Suprapubic skin (tissue), 4 donors: ENCODE results near the gene CACUL1. TPM values are rescaled to one million over a fixed set of nuclear protein-coding genes. Genes with fewer than 3 reads are reported as not detected.

Experiments used
- DNase-seq, 2 donors: peaks; one replicate each; pipeline ENCODE4 v3.0.0-alpha.2; 2019; ENCODE audit warnings: low spot score in 2 of 2
- H3K27ac ChIP-seq: fragments of 200-600 bp; sonication (generic); one replicate; pipeline ENCODE4 v1.5.1; 2019
- H3K27me3 ChIP-seq: fragments of 200-600 bp; sonication (generic); one replicate; pipeline ENCODE4 v1.5.1; 2019
- H3K36me3 ChIP-seq: fragments of 200-600 bp; sonication (generic); one replicate; pipeline ENCODE4 v1.5.1; 2019
- H3K4me1 ChIP-seq: fragments of 200-600 bp; sonication (generic); one replicate; pipeline ENCODE4 v1.5.1; 2019
- H3K4me3 ChIP-seq: fragments of 200-600 bp; sonication (generic); one replicate; pipeline ENCODE4 v1.5.1; 2019; ENCODE audit warnings: mild to moderate bottlenecking
- H3K9me3 ChIP-seq: fragments of 200-600 bp; sonication (generic); one replicate; pipeline ENCODE4 v1.5.1; 2019
- EP300 ChIP-seq: sonication (generic); formaldehyde crosslinking; IDR thresholded peaks from one replicate; pipeline ENCODE4 v1.6.1; 2017; ENCODE audit warnings: antibody characterized with exemption
- POLR2A ChIP-seq, 2 donors: fragments of 450-650 bp; IDR thresholded peaks; one replicate each; pipeline ENCODE4 v1.6.1; 2017; ENCODE audit warnings: antibody characterized with exemption in 2 of 2, mild to moderate bottlenecking in 2 of 2, moderate library complexity in 2 of 2
- POLR2AphosphoS5 ChIP-seq, 3 donors: sonication (generic); formaldehyde crosslinking; IDR thresholded peaks; one replicate each; pipeline ENCODE4 v1.6.1; 2017; ENCODE audit warnings: antibody characterized with exemption in 3 of 3
- WGBS: methylation state at CpG from one replicate; pipeline ENCODE4 v1.1.5; 2018; 5-methylcytosine and 5-hydroxymethylcytosine counted together
- total RNA-seq, 4 donors: library from RNA; depleted of rRNA; stranded (reverse); fragments of >200 nt; gene quantifications; one replicate each; pipeline ENCODE4 v1.1.0, GENCODE V29; 2016
- TF ChIP-seq, protein P1 (sequence below), 2 donors: fragments of 200-600 bp in 1 of 2; fragments of 450-650 bp in 1 of 2; sonication (generic) in 1 of 2; IDR thresholded peaks; one replicate each; pipeline ENCODE4 v1.5.1; 2016 to 2019; ENCODE audit warnings: antibody characterized with exemption in 2 of 2, mild to moderate bottlenecking in 1 of 2, moderate library complexity in 1 of 2

Gene CACUL1
- total RNA-seq, 4 donors from 2014 or later = 21.9 to 41.6 (median 25.2) TPM

DNA sequence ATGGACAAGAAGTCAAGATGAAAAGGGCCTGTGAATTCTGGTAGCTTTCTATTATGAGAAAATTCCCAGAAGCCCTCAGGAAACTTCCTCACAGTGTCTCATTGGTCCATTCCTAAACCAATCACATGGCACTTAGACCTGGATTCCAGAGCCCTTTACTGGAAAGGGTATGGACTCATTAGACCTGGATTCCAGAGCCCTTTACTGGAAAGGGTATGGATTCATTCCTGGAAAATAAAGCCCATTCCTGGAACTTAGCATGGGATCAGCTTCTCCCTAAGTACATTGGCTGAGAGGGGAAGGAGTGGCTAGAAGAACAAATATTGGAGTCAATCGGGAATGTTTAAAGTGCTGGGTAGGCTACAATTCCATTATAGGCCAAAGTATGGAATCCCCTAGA lies 3.7 kb upstream of the CACUL1 start:
- 93% methylated on average over 1 of the region's 1 CpG for WGBS

DNA sequence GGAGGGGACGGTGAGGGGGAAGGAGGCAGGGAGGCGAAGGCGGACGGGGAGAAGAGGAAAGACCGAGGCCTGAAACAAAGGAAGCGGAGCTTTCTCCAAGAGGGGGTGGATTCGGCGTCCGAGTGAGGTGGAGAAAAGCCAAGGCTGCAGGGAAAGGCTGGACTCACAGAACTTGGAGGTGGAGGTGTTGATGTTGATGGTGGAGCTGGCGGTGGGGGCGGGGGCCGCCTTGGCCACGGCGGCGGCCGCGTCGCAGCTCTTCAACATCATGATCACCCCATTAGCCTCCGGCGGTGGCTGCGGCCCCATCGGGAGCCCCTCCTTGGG lies 578 bp downstream of the CACUL1 start:
- 1% methylated on average over 18 of the region's 22 CpGs for WGBS
- Histone ChIP-seq H3K4me3 (peak overlapping the region; percentile 67), H3K36me3 (no peaks in the 10 kb centered on the region), H3K27me3 (no peaks in the 10 kb centered on the region), H3K27ac (peak overlapping the region; percentile 84), H3K9me3 (no peaks in the 10 kb centered on the region), H3K4me1 (peaks cover 35% of the 10 kb centered on the region)
- peak in 1 of 2 donors; percentile 75 for DNase-seq
- TF ChIP-seq POLR2A (IDR thresholded peaks at IDR 0.05) (no peak), POLR2AphosphoS5 (IDR thresholded peaks at IDR 0.05) (no peak), EP300 (no peak)
- TF ChIP-seq, protein P1, sequence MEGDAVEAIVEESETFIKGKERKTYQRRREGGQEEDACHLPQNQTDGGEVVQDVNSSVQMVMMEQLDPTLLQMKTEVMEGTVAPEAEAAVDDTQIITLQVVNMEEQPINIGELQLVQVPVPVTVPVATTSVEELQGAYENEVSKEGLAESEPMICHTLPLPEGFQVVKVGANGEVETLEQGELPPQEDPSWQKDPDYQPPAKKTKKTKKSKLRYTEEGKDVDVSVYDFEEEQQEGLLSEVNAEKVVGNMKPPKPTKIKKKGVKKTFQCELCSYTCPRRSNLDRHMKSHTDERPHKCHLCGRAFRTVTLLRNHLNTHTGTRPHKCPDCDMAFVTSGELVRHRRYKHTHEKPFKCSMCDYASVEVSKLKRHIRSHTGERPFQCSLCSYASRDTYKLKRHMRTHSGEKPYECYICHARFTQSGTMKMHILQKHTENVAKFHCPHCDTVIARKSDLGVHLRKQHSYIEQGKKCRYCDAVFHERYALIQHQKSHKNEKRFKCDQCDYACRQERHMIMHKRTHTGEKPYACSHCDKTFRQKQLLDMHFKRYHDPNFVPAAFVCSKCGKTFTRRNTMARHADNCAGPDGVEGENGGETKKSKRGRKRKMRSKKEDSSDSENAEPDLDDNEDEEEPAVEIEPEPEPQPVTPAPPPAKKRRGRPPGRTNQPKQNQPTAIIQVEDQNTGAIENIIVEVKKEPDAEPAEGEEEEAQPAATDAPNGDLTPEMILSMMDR (IDR thresholded peaks at IDR 0.05) = no peak

More for the DNA sequence above, 3.7 kb upstream of the CACUL1 start:
- Histone ChIP-seq H3K27ac (no peak overlapping the region), H3K4me3 (no peak overlapping the region), H3K9me3 (no peaks in the 10 kb centered on the region), H3K36me3 (no peaks in the 10 kb centered on the region), H3K27me3 (no peaks in the 10 kb centered on the region), H3K4me1 (peaks cover 12% of the 10 kb centered on the region)
- no peak for DNase-seq
- no peak for TF ChIP-seq EP300
- TF ChIP-seq, protein P1 (IDR thresholded peaks at IDR 0.05) = no peak

DNA sequence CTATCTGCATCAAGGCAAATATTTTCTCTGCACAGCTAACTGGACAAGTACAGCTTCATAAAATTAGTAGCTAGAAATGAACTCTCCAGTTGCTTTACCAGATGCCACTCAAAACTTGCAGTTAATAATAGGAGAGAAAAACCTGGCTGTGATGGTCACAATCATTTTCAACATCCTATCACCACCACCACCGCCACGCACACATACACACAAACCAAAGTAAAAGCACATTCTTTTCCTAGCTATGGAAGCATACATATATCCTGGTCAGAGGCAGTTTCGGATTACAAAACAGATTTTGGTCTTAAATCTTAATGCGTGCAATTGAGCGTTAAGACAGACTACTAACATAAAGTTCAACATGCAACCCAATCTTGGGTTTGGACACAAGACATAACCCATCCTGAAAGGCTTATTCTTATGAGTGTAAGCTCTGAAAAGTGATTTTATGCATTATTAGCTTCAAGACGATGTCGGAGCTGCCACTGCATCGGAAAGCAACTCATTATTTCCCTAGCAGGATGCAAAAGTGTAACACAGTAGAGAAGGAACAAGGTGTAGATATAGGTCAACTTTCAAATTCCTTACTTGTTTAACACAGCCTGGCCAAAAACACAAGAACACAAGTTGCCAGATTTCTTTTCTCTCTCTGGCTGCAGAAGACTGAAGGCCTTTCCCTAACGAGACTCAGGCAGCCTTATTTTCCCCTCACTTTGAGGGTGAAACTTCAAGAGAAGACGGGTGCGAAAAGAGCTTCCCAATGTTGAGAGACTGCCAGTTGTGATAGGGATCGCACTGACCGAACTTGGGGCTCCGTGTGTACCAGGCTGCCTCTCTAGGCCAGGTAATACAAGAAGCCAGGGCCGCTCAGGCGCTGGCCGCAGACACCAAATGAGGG lies 1.2 kb downstream of the CACUL1 start:
- Histone ChIP-seq H3K27ac (peak overlapping the region; percentile 84), H3K4me1 (peaks cover 35% of the 10 kb centered on the region), H3K36me3 (no peaks in the 10 kb centered on the region), H3K27me3 (no peaks in the 10 kb centered on the region), H3K4me3 (peak overlapping the region; percentile 67), H3K9me3 (no peaks in the 10 kb centered on the region)
- DNase-seq = no peak
- TF ChIP-seq POLR2A (IDR thresholded peaks at IDR 0.05) (no peak), POLR2AphosphoS5 (IDR thresholded peaks at IDR 0.05) (no peak), EP300 (no peak)
- TF ChIP-seq, protein P1 (IDR thresholded peaks at IDR 0.05) = no peak
- 6% methylated on average over 17 of the region's 17 CpGs for WGBS

DNA sequence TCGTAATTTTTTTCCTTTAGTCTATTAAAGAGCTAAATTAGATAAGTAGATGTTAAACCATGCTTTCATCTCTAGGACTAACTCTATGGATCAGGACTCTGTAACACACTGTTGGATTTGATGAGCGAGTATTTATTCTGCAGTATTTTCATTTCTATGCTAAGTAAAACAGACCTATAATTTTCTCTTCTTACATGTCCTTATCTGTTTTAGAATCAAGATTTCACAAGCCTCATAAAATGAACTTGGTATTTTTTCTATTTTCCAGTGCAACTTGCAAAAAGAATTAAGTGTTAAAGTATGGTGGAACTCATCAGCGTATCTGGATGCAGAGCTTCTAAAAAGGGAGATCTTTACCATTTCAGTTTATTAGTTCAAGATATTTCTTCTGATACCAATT lies 2.4 kb downstream of the CACUL1 start:
- H3K4me3 ChIP-seq = peak overlapping the region; percentile 67
- TF ChIP-seq POLR2A (IDR thresholded peaks at IDR 0.05) = no peak
- TF ChIP-seq EP300 = no peak
- no peak for TF ChIP-seq POLR2AphosphoS5 (IDR thresholded peaks at IDR 0.05)
- TF ChIP-seq, protein P1 (IDR thresholded peaks at IDR 0.05) = no peak

DNA sequence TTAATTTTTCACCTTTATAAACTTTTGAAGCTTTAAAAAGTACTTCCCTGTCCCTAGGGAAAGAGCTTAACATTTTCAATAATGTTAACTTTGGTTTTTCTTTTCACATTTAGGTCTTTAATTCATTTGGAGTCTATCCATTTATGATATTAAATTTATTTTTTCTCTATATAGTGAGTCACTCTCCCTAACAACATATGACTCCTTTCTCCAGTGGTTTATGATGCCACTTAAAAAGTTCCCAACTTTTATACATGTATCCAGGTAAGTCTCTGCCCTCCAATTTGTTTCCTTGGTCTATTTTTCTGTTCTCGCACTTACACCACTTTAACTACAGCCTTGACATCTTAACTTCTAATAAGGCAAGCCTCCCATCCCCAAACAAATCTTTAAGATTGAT lies 3.5 kb downstream of the CACUL1 start:
- Histone ChIP-seq H3K4me3 (no peak overlapping the region), H3K27me3 (no peaks in the 10 kb centered on the region), H3K36me3 (no peaks in the 10 kb centered on the region), H3K4me1 (peaks cover 39% of the 10 kb centered on the region), H3K9me3 (no peaks in the 10 kb centered on the region), H3K27ac (no peak overlapping the region)
- no peak for DNase-seq
- no peak for TF ChIP-seq POLR2AphosphoS5 (IDR thresholded peaks at IDR 0.05)
- TF ChIP-seq EP300 = no peak
- no peak for TF ChIP-seq POLR2A (IDR thresholded peaks at IDR 0.05)
- TF ChIP-seq, protein P1 (IDR thresholded peaks at IDR 0.05) = no peak
- 98% methylated on average over 1 of the region's 1 CpG for WGBS

More for the DNA sequence above, 2.4 kb downstream of the CACUL1 start:
- DNase-seq = no peak
- Histone ChIP-seq H3K27me3 (no peaks in the 10 kb centered on the region), H3K27ac (no peak overlapping the region), H3K9me3 (no peaks in the 10 kb centered on the region), H3K4me1 (peaks cover 35% of the 10 kb centered on the region), H3K36me3 (no peaks in the 10 kb centered on the region)
- 71% methylated on average over 3 of the region's 3 CpGs for WGBS
